ENCODE results near the gene SEC61G. TPM values are rescaled to one million over a fixed set of nuclear protein-coding genes. Genes with fewer than 3 reads are reported as not detected.
A peak's percentile ranks its signal among the peaks of the same experiment; 100 is the strongest.

SEC61G gene
- total and polyA plus RNA-seq, 4 donors: 90.1 to 623 (median 253) TPM

DNA sequence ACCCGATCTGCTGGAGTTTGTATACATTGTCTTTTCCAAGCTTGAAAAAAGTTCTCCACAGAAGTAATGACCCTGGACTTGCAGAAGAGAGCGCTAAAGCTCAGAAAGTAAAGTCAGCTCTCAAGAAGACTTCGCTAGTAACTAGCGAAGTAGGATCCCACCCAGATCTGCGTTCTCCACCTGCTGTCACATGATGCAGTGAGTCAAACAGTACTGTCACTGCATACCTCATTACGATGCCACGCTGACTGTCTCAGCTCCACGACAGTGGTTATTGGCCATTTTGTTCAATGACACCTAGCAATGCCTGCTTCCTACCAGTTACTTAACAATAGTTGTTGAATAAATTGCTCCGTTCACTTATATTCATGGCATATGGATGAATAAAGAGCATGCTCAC, 29.7 kb upstream of the SEC61G start:
- intact Hi-C loops (cut with DNase I): loop anchor here (2.0 to 5.0 kb wide), 2 partner anchors 49 to 50 kb away; no protein-coding TSS in a partner anchor
- Histone ChIP-seq H3K36me3 (ENCODE audit: control insufficient read depth in 1 of 2, insufficient read depth in 2 of 2, low read length in 1 of 2) (no peaks in the 10 kb centered on the region), H3K9me3 (ENCODE audit: control insufficient read depth, low read length) (no peaks in the 10 kb centered on the region), H3K4me1 (ENCODE audit: control insufficient read depth in 1 of 2, insufficient read depth in 2 of 2, low read length in 2 of 2) (no peaks in the 10 kb centered on the region), H3K4me3 (ENCODE audit: low read length in 2 of 2) (no peak overlapping the region), H3K27me3 (ENCODE audit: control insufficient read depth in 1 of 2, insufficient read depth in 2 of 2, low read length in 1 of 2) (no peaks in the 10 kb centered on the region), H3K27ac (ENCODE audit: low read depth in 1 of 2, low read length in 2 of 2) (no peak overlapping the region)
- WGBS, 2 donors: 3% methylated on average over 9 of the region's 9 CpGs
- no peak for DNase-seq
- ATAC-seq (ENCODE audit: low FRiP score): peak; percentile 66

DNA sequence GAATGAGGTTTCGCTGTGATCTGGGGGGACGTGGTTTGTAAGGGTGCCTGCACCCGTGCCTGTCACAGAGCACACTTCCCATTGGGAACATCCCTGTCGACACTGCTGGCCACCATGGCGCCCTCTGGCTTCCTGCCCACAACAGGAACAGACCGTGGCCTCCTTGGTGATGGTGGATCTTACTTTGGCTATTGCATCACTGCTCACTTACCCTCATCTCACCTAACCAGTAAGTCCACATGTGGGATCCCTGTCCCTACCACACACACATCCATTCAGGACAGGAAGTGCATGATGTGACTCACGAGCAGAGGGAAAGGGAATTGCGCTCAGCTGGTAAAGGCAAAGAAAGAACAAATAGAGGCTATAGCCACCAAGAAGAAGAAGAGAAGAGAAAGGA, 26.2 kb upstream of the SEC61G start:
- Histone ChIP-seq H3K27ac (ENCODE audit: low read depth in 1 of 2, low read length in 2 of 2) (no peak overlapping the region), H3K9me3 (ENCODE audit: control insufficient read depth, low read length) (no peaks in the 10 kb centered on the region), H3K4me1 (ENCODE audit: control insufficient read depth in 1 of 2, insufficient read depth in 2 of 2, low read length in 2 of 2) (no peaks in the 10 kb centered on the region), H3K27me3 (ENCODE audit: control insufficient read depth in 1 of 2, insufficient read depth in 2 of 2, low read length in 1 of 2) (no peaks in the 10 kb centered on the region), H3K36me3 (ENCODE audit: control insufficient read depth in 1 of 2, insufficient read depth in 2 of 2, low read length in 1 of 2) (no peaks in the 10 kb centered on the region), H3K4me3 (ENCODE audit: low read length in 2 of 2) (no peak overlapping the region)
- DNase-seq: no peak
- intact Hi-C loops (cut with DNase I): loop anchor here in 1 of 2 donors (5.0 kb wide), 1 partner anchor 52 kb away; no protein-coding TSS in a partner anchor
- 89 to 92% methylated on average over 8 of the region's 8 CpGs for WGBS, 2 donors
- ATAC-seq (ENCODE audit: low FRiP score): no peak

DNA sequence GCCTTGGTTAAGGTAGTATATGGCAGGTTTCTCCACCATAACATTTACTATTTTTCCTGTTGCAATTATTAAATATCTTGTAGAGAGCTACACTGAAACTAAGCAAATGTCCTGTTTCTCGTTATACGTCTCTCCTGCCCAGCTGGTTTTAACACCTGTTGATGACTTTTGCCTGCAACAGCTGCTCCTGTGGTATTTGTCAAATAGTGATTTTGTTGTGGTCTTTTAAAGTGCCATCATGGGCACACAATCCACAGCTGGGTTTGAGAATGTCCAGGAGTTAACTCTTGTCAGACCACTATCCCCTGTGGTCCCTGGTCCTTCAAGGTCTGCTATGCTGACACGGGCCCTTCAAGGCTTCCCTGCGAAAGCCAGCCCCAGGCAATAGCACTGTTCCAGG, 24.9 kb upstream of the SEC61G start:
- H3K4me1 ChIP-seq (ENCODE audit: control insufficient read depth in 1 of 2, insufficient read depth in 2 of 2, low read length in 2 of 2): no peaks in the 10 kb centered on the region
- H3K9me3 ChIP-seq (ENCODE audit: control insufficient read depth, low read length): no peaks in the 10 kb centered on the region
- H3K4me3 ChIP-seq (ENCODE audit: low read length in 2 of 2): no peak overlapping the region
- H3K27me3 ChIP-seq (ENCODE audit: control insufficient read depth in 1 of 2, insufficient read depth in 2 of 2, low read length in 1 of 2): no peaks in the 10 kb centered on the region
- ATAC-seq (ENCODE audit: low FRiP score): no peak
- no peaks in the 10 kb centered on the region for H3K36me3 ChIP-seq (ENCODE audit: control insufficient read depth in 1 of 2, insufficient read depth in 2 of 2, low read length in 1 of 2)
- DNase-seq: no peak
- intact Hi-C loops (cut with DNase I): no loop called here
- 69 to 95% methylated on average over 4 of the region's 4 CpGs for WGBS, 2 donors
- no peak overlapping the region for H3K27ac ChIP-seq (ENCODE audit: low read depth in 1 of 2, low read length in 2 of 2)

DNA sequence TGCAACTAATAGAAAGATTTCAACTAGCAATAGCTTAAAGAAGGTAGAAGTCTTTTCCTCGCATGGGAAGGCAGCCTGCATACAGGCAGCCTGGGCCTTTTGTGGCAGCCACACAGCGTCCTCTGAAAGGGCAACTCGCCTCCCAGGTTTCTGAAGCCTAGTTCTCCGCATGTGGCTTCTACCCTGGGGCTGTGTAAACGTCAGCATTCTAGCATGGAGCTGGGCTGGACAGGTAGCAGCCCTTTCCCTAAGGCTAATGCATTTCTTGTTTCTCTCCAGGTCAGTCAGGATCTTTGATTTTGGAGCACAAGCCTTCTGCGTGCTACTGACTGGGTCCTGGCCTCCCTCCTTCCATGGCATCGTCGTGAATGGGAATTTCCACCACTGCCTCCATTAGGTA, 23.8 kb upstream of the SEC61G start:
- H3K4me1 ChIP-seq (ENCODE audit: control insufficient read depth in 1 of 2, insufficient read depth in 2 of 2, low read length in 2 of 2): no peaks in the 10 kb centered on the region
- WGBS, 2 donors: 81 to 97% methylated on average over 8 of the region's 8 CpGs
- H3K36me3 ChIP-seq (ENCODE audit: control insufficient read depth in 1 of 2, insufficient read depth in 2 of 2, low read length in 1 of 2): no peaks in the 10 kb centered on the region
- ATAC-seq (ENCODE audit: low FRiP score) (no peak), DNase-seq (no peak)
- H3K27ac ChIP-seq (ENCODE audit: low read depth in 1 of 2, low read length in 2 of 2): no peak overlapping the region
- no peaks in the 10 kb centered on the region for H3K9me3 ChIP-seq (ENCODE audit: control insufficient read depth, low read length)
- intact Hi-C loops (cut with DNase I): no loop called here
- no peaks in the 10 kb centered on the region for H3K27me3 ChIP-seq (ENCODE audit: control insufficient read depth in 1 of 2, insufficient read depth in 2 of 2, low read length in 1 of 2)
- no peak overlapping the region for H3K4me3 ChIP-seq (ENCODE audit: low read length in 2 of 2)

DNA sequence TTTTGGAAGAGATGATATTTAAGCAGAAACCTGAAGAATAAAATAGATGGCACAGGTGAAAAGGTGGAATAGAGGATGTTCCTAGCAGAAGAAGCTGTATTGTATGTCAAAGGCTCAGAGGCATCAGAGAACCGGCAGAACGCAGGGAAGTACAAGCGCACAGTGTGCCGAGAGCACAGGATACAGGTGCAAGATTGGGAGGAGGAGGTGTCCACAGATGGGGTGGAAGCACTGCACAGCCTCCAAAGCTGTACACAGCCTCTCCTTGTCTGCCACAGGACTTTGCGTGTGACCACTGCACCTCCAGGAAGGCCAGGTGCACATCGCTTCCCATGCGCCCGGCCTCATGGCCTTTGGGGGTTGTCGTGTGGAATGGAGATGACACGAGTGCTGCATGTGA, 23.3 kb upstream of the SEC61G start:
- WGBS, 2 donors: 95% methylated on average over 10 of the region's 10 CpGs

DNA sequence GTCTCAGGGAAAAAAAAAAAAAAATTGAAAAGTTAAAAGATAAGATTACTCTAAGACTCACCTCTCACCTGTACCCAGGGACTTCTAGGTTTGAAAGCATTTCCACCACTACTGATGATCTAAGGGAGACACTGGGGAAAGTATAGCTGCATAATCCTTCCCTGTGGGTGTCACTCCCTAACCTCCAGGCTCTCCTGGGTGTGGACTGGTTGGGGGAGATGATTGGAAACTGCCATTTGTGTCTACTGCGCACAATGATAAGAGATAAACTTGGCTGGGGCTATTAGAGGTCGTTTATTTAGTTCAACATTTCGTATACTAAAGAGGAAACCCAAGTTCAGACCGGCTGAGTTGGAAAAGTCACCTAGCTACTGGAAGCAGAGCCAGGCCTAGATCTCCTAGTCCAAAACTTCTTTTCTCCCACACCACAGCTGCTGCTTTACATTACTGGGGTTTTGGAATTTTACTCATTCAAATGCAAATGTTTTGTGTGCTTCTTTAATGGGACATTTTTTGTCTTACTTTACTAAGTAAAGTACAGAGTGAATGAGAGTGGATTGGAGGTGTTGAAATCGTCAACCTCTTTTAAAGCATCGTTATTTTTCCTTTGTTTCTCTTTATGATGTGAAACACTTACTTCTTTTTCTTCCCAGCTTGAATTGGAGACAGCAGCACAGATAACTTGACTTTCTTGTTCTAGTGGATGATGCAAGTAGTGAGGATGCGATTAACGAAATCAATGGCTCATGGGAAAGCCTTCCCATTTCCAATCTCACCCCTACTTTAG, 22.3 kb upstream of the SEC61G start:
- no peaks in the 10 kb centered on the region for H3K36me3 ChIP-seq (ENCODE audit: control insufficient read depth in 1 of 2, insufficient read depth in 2 of 2, low read length in 1 of 2)
- DNase-seq (no peak), ATAC-seq (ENCODE audit: low FRiP score) (no peak)
- H3K27me3 ChIP-seq (ENCODE audit: control insufficient read depth in 1 of 2, insufficient read depth in 2 of 2, low read length in 1 of 2): no peaks in the 10 kb centered on the region
- H3K4me1 ChIP-seq (ENCODE audit: control insufficient read depth in 1 of 2, insufficient read depth in 2 of 2, low read length in 2 of 2): no peaks in the 10 kb centered on the region
- H3K9me3 ChIP-seq (ENCODE audit: control insufficient read depth, low read length): no peaks in the 10 kb centered on the region
- intact Hi-C loops (cut with DNase I): no loop called here
- no peak overlapping the region for H3K27ac ChIP-seq (ENCODE audit: low read depth in 1 of 2, low read length in 2 of 2)
- WGBS, 2 donors: 79 to 81% methylated on average over 8 of the region's 8 CpGs
- no peak overlapping the region for H3K4me3 ChIP-seq (ENCODE audit: low read length in 2 of 2)

More for the DNA sequence above, 23.3 kb upstream of the SEC61G start:
- DNase-seq (no peak), ATAC-seq (ENCODE audit: low FRiP score) (no peak)
- Histone ChIP-seq H3K4me1 (ENCODE audit: control insufficient read depth in 1 of 2, insufficient read depth in 2 of 2, low read length in 2 of 2) (no peaks in the 10 kb centered on the region), H3K27ac (ENCODE audit: low read depth in 1 of 2, low read length in 2 of 2) (no peak overlapping the region), H3K4me3 (ENCODE audit: low read length in 2 of 2) (no peak overlapping the region), H3K27me3 (ENCODE audit: control insufficient read depth in 1 of 2, insufficient read depth in 2 of 2, low read length in 1 of 2) (no peaks in the 10 kb centered on the region), H3K36me3 (ENCODE audit: control insufficient read depth in 1 of 2, insufficient read depth in 2 of 2, low read length in 1 of 2) (no peaks in the 10 kb centered on the region), H3K9me3 (ENCODE audit: control insufficient read depth, low read length) (no peaks in the 10 kb centered on the region)
- intact Hi-C loops (cut with DNase I): no loop called here

DNA sequence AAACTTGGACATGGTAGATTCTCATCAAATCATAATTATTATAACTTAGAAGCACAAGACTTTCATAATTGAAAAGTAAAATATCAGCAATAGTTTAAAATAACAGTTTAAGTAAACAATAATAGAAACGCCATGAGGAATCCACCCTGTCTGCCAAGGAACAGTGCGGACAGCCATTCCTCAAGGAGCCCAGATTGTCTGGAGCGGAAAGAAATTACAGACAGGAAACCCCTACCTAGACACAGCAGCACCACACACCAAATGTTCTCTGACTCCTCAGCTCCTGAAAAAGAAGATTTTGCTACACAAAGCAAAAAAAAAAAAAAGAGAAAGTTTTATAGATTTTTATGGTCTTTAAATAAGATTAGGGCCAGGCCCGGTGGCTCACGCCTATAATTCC, 21.5 kb upstream of the SEC61G start:
- Histone ChIP-seq H3K27me3 (ENCODE audit: control insufficient read depth in 1 of 2, insufficient read depth in 2 of 2, low read length in 1 of 2) (no peaks in the 10 kb centered on the region), H3K4me1 (ENCODE audit: control insufficient read depth in 1 of 2, insufficient read depth in 2 of 2, low read length in 2 of 2) (no peaks in the 10 kb centered on the region), H3K27ac (ENCODE audit: low read depth in 1 of 2, low read length in 2 of 2) (no peak overlapping the region), H3K4me3 (ENCODE audit: low read length in 2 of 2) (no peak overlapping the region), H3K9me3 (ENCODE audit: control insufficient read depth, low read length) (no peaks in the 10 kb centered on the region), H3K36me3 (ENCODE audit: control insufficient read depth in 1 of 2, insufficient read depth in 2 of 2, low read length in 1 of 2) (no peaks in the 10 kb centered on the region)
- ATAC-seq (ENCODE audit: low FRiP score): no peak
- DNase-seq: no peak
- intact Hi-C loops (cut with DNase I): no loop called here
- WGBS, 2 donors: 36 to 48% methylated on average over 5 of the region's 5 CpGs

DNA sequence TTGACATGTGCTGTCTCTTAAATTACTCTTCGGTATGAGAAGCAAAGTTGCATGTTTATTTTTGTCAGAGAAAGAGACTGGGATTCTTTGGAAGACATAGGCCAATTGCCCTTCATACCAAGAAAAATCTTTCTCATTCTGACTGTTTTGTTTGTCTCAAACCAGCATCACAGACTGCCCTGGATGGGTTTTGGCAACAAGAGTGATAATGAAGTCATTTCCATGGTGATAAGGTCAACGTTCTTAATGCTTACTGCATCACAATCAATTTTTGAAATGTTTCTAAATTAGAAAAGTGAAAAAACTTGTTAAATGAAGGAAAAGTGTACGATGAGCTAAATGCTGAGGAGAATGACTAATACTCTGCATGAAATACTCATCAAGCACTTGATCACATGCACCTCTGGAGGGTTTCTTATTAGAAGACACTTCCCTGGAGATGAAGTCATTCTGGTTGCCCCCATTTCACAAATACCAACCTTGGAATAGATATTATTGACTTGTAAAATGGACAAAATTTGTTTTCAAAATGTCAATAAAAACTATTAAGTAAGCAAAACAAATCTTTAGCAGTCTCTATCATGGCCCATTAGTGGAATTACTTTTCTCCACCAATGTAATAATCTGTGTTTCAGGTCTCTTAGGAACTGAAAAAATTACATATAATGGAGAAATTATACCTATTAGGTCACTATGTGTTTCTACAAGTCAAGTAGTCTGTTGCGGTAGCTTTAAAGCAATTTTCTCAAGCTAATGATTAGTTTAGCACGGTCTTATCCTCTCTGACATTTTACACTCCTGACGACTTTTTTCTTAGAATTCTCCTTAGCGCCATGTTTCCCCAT, 19.9 kb upstream of the SEC61G start:
- H3K4me1 ChIP-seq (ENCODE audit: control insufficient read depth in 1 of 2, insufficient read depth in 2 of 2, low read length in 2 of 2): no peaks in the 10 kb centered on the region
- no peak overlapping the region for H3K27ac ChIP-seq (ENCODE audit: low read depth in 1 of 2, low read length in 2 of 2)
- H3K4me3 ChIP-seq (ENCODE audit: low read length in 2 of 2): no peak overlapping the region
- H3K36me3 ChIP-seq (ENCODE audit: control insufficient read depth in 1 of 2, insufficient read depth in 2 of 2, low read length in 1 of 2): no peaks in the 10 kb centered on the region
- intact Hi-C loops (cut with DNase I): loop anchor here (5.0 to 10.0 kb wide), 2 partner anchors 63 to 636 kb away; no protein-coding TSS in a partner anchor
- ATAC-seq (ENCODE audit: low FRiP score) (no peak), DNase-seq (no peak)
- H3K27me3 ChIP-seq (ENCODE audit: control insufficient read depth in 1 of 2, insufficient read depth in 2 of 2, low read length in 1 of 2): no peaks in the 10 kb centered on the region
- WGBS, 2 donors: 83 to 85% methylated on average over 7 of the region's 7 CpGs
- no peaks in the 10 kb centered on the region for H3K9me3 ChIP-seq (ENCODE audit: control insufficient read depth, low read length)

Data from aorta (tissue), 5 donors.